ENCODE measurements around the gene NDUFB11. TPM values are rescaled to one million over a fixed set of nuclear protein-coding genes. Genes with fewer than 3 reads are reported as not detected.
"Not testable (repeated sequence)": the region's sequence is repeated elsewhere in the genome, so short reads cannot be mapped to it uniquely, and the experiment has no call there.

Gene NDUFB11
- total and polyA plus RNA-seq, 9 of the 15 experiments (the other 6 are each of a cell fraction or from before 2014, with no cell fraction given), result 20.9 to 269 (median 86.8) TPM

DNA sequence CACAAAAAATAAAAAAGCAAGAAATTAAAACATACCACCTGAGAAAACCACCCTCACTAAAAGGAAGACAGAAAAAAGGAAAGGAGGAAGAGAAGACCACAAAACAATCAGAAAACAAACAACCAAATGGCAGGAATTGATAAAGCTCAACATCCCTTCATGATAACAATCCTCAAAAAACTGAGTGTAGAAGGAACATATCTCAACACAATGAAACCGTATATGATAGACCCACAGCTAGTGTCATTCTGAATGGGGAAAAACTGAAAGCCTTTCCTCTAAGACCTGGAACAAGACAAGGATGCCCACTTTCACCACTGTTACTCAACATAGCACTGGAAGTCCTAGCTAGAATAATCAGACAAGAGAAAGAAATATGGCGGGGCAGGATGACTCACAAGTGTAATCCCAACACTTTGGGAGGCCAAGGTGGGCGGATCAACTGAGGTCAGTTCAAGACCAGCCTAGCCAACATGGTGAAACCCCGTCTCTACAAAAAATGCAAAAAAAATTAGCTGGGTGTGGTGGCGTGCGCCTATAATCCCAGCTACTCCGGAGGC is 27.9 kb downstream of the NDUFB11 start:
- H3K27ac ChIP-seq (ENCODE audit: extremely low read depth, low read depth, low read length); H3K27me3 ChIP-seq (ENCODE audit: control insufficient read depth in 2 of 2, insufficient read depth in 2 of 2, low read length in 2 of 2); H3K79me2 ChIP-seq (ENCODE audit: control insufficient read depth, insufficient read depth, low read length); H3K4me3 ChIP-seq; H3K9me3 ChIP-seq (replicated peaks; ENCODE audit: control insufficient read depth, insufficient read depth, low read depth, low read length); H3K9me1 ChIP-seq (ENCODE audit: control insufficient read depth, insufficient read depth, low read length); CTCF ChIA-PET (ENCODE audit: low intra/inter-chr PET ratio); H3K36me3 ChIP-seq (ENCODE audit: control insufficient read depth, insufficient read depth, low read length); BruUV-seq (replicated peaks); H3K4me1 ChIP-seq (replicated peaks in 1 of 2; ENCODE audit: control insufficient read depth in 2 of 2, insufficient read depth in 2 of 2, low read length in 2 of 2); H4K20me1 ChIP-seq (replicated peaks; ENCODE audit: control insufficient read depth, insufficient read depth, low read length); H3K9ac ChIP-seq (ENCODE audit: insufficient read depth in 1 of 2, low read depth in 2 of 2, low read length in 2 of 2); FAIRE-seq; intact Hi-C loops (cut with micrococcal nuclease); in situ Hi-C loops (cut with MboI); TF ChIP-seq NR2C1 (tag; IDR thresholded peaks at IDR 0.05): not testable (repeated sequence)
- TF ChIP-seq NR2C1 (IDR thresholded peaks at IDR 0.05) (0 out of 2 replicates have a peak, but pooled peaks have one; percentile 17), TAF9B (IDR thresholded peaks at IDR 0.05; ENCODE audit: partially characterized antibody) (peak; percentile 13), CEBPB (tag; IDR thresholded peaks at IDR 0.05) (0 out of 2 replicates have a peak, but pooled peaks have one; percentile 22), SMARCA4 (IDR thresholded peaks at IDR 0.05) (peak; percentile 49; the same call in 1 of the 2 replicates), CBFA2T3 (IDR thresholded peaks at IDR 0.05) (peak; percentile 39), EHMT2 (IDR thresholded peaks at IDR 0.05) (peak; percentile 75; the same call in 1 of the 2 replicates), MEIS2 (IDR thresholded peaks at IDR 0.05; ENCODE audit: partially characterized antibody) (peak; percentile 58), JUND (IDR thresholded peaks at IDR 0.05; ENCODE audit: borderline replicate concordance, low read depth, low read length) (peak; percentile 51; the same call in 1 of the 2 replicates), JUND (tag; IDR thresholded peaks at IDR 0.05; ENCODE audit: borderline replicate concordance, low read depth, low read length) (peak; percentile 24; the same call in 1 of the 3 replicates), FOSL1 (tag; conservative IDR thresholded peaks at IDR 0.05) (peak; percentile 71), ARID1B (IDR thresholded peaks at IDR 0.05) (peak; percentile 58), SOX6 (IDR thresholded peaks at IDR 0.05) (peak; percentile 33; the same call in 1 of the 2 replicates), DPF2 (IDR thresholded peaks at IDR 0.05) (peak; percentile 69), POLR2A (conservative IDR thresholded peaks at IDR 0.05) (peak; percentile 36; the same call in 1 of the 2 replicates)
- TF ChIP-seq, protein P1, sequence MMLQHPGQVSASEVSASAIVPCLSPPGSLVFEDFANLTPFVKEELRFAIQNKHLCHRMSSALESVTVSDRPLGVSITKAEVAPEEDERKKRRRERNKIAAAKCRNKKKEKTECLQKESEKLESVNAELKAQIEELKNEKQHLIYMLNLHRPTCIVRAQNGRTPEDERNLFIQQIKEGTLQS (IDR thresholded peaks at IDR 0.05), result peak; percentile 82
- TF ChIP-seq, protein P1 (CRISPR knock-in tag; conservative IDR thresholded peaks at IDR 0.05), result not testable (repeated sequence)
- POLR2A ChIA-PET, result interaction anchor here (1.1 to 1.4 kb wide), 2 partner anchors 11 to 19 kb away, joined by 3 to 4 read pairs; no protein-coding TSS in a partner anchor
- ATAC-seq (peak; percentile 66), DNase-seq (ENCODE audit: extremely low read depth in 1 of 4, low spot score in 3 of 4) (peak in 1 of 4 experiments; percentile 35)
- 0% methylated on average over 6 of the region's 7 CpGs for WGBS (ENCODE audit: insufficient coverage, low coverage, missing lambda C conversion rate)
- H2AFZ ChIP-seq (ENCODE audit: low read depth, low read length), result peak overlapping the region; percentile 26; the same call in 1 of the 2 replicates
- H3K4me2 ChIP-seq (ENCODE audit: insufficient read depth, low read length), result peak overlapping the region; percentile 12; the same call in 1 of the 2 replicates
